Measurements from ENCODE around the gene CLCN6.

CLCN6 gene

DNA sequence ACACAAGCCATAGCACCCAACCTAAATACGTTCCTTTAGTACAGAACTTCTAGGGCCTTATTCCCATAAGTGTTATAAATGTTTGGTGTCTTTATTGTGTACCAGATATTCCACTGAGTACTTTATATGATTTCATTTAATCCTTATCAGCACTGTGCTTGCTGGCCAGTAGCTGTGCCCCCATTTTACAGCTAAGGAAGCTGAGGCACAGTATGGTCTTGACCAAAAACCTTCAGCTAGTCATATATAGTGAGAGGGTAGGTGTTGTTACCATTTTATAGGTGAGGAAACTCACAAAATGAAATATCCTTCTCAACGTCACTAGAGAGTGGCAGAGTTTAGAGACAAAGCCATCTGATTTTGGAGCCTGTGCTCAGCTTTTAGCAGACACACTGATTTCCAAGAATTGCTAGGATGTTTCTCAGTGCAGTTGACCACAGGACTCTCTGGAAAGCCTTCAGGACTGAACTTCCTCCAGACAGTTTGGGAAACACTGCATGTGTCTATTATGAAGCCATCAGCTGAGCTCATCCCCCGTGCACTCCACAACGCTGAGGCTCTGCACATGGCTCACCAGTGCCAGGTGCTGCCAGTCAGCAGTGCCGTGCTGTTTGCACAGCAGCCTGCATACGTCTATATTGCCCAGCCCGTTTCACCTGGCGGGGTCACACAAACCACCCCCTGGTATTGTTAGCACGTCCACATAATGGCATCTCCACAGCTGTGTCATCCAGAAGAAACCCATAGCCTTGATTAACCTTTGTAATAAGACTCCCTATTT lies 26.1 kb downstream of the CLCN6 start:
- no peak for DNase-seq

- no peak for DNase-seq
These were observed 27.5 kb downstream of the CLCN6 start for GRCh38 chr1:11833497-11833896.

DNA sequence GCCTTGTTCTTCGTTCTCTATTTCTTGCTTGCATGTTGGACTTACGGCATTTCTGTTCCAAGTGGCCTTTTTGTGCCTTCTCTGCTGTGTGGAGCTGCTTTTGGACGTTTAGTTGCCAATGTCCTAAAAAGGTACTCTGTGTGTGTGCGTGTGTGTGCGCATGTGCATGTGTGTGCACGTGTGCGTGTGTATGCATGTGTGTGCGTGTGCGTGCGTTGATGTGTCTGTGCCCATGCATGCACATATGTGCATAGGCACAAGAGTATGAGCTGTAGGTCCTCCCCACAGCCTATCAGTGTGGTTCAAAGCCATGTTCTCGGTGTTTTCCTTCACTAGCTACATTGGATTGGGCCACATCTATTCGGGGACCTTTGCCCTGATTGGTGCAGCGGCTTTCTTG lies 27.9 kb downstream of the CLCN6 start:
- no peak for DNase-seq

DNA sequence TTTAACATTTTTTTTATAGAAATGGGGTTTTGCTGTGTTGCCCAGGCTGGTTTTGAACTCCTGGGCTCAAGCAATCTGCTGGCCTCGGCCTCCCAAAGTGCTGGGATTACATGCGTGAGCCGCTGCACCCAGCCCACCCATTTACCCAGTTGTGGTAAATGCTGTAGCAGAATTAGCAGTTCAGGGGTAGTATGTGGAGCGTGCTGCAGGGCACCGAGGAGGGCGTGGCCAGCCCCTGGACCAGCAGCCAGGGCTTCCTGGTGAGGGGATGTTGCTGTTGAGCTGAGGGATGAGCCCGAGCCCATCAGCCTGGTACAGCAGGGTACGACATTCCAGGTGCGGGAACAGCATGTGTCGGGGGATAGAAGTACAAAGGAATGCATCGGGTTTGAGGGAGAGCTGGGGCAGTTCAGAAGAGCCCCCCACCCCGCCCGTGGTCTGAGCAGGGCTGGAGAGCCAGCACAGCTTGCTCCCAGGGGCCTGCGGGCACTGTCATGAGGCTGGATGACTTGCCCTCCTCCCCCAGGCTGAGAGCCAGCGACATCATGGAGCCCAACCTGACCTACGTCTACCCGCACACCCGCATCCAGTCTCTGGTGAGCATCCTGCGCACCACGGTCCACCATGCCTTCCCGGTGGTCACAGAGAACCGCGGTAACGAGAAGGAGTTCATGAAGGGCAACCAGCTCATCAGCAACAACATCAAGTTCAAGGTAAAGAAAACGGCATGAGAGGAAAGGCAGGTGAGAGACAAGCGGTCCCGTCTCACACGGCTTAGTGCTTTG lies 29.6 kb downstream of the CLCN6 start:
- DNase-seq, result no peak

- no peak for DNase-seq
These were observed 31.2 kb downstream of the CLCN6 start for GRCh38 chr1:11836955-11837766.

- DNase-seq, result no peak
These were observed 31.9 kb downstream of the CLCN6 start for GRCh38 chr1:11837767-11838348.

DNA sequence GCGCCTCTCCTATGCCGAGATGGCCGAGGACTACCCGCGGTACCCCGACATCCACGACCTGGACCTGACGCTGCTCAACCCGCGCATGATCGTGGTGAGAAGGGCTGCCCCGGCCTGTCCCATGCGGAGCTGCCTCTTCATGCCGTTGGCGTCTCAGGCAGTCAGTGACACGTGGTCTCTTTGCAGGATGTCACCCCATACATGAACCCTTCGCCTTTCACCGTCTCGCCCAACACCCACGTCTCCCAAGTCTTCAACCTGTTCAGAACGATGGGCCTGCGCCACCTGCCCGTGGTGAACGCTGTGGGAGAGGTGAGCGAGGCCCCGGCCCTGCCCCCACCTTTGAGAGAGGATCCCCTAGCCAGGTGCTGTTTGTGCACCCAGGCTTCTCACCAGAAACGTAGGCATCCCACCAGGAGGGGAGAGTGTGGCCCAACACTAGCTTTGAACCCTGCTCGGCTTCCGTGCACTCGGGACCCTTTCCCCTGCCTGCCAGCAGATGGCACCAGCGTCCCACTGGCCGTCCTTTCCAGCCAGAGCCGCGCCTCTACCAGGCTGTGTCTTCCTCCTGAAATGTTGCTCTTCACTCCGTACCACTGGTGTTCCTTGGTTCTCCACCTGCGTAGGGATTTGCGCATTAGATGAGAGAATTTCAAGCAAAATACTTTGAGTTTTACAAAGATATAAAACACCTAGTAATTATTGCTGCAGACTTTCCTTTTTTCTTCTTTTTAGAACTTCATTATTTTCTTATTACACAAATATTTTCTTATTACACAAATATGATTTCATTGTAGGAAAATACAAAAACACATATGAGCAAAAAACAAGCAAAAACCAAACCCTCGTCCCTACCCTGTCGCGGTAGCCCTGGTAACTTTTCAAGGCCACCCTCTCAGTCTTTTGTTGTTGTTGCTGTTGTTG lies 32.6 kb downstream of the CLCN6 start:
- DNase-seq, result peak; percentile 68

DNA sequence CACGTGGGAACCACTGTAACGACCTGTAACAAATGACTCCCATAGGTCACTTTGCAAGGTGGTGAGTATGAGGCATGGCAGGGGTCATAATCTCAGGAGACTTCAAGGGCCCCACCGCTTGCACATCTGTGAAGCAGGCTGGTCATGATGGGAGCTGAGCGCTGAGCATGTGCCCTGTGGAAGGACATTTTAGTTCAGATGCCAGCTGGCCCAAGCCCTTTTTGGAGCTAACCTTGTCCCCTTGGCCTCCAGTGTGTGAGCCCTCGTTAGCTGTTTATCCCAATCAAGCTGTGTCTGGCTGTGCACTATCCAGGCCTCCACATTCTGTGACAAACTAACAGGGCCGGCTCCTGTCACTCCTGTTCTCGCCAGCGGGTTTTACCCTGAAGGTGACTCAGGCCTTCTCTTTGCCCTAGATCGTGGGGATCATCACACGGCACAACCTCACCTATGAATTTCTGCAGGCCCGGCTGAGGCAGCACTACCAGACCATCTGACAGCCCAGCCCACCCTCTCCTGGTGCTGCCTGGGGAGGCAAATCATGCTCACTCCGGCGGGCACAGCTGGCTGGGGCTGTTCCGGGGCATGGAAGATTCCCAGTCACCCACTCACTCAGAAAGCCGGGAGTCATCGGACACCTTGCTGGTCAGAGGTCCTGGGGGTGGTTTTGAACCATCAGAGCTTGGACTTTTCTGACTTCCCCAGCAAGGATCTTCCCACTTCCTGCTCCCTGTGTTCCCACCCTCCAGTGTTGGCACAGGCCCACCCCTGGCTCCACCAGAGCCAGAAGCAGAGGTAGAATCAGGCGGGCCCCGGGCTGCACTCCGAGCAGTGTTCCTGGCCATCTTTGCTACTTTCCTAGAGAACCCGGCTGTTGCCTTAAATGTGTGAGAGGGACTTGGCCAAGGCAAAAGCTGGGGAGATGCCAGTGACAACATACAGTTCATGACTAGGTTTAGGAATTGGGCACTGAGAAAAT lies 34.0 kb downstream of the CLCN6 start:
- DNase-seq, result no peak

DNA sequence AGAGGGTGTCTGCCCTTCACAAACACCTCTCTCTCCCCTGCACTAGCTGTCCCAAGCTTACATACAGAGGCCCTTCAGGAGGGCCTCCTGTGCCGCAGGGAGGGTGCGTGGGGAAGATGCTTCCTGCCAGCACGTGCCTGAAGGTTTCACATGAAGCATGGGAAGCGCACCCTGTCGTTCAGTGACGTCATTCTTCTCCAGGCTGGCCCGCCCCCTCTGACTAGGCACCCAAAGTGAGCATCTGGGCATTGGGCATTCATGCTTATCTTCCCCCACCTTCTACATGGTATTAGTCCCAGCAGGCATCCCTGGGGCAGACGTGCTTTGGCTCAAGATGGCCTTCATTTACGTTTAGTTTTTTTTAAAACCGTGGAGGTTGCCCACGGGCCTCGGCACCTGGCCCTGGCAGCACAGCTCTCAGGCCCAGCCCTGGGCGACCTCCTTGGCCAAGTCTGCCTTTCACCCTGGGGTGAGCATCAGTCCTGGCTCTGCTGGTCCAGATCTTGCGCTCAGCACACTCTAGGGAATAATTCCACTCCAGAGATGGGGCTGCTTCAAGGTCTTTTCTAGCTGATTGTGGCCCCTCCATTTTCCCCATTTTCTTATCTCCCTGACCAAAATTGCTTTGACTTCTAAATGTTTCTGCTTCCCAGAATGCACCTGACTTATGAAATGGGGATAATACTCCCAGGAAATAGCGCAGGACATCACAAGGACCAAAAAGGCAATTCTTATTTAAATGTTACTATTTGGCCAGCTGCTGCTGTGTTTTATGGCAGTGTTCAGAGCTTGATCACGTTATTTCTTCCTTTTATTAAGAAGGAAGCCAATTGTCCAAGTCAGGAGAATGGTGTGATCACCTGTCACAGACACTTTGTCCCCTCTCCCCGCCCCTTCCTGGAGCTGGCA lies 35.5 kb downstream of the CLCN6 start:
- DNase-seq, result no peak

DNA sequence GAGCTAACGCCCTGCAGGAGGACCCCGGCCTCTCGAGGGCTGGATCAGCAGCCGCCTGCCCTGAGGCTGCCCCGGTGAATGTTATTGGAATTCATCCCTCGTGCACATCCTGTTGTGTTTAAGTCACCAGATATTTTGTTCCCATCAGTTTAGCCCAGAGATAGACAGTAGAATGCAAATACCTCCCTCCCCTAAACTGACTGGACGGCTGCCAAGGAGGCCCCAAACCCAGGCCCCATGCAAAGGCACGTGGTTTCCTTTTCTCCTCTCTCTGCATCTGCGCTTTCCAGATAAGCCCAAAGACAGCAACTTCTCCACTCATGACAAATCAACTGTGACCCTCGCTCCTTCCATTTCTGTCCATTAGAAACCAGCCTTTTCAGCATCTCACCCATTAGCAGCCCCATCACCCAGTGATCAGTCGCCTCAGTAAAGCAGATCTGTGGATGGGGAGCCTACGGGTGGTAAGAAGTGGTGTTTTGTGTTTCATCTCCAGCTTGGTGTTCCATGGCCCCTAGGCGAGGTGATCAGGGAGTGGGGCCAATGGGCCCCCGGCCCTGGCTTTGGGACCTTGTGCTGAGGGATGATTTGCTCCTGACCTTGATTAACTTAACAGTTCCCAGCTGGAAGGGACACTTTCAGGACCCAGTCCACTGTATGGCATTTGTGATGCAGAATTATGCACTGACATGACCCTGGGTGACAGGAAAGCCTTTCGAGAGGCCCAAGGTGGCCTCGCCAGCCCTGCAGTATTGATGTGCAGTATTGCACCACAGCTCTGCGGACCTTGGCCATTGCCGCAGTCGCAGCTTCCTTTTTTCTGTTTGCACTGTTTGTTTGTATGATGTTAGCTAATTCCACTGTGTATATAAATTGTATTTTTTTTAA lies 36.4 kb downstream of the CLCN6 start:
- DNase-seq, result no peak

DNA sequence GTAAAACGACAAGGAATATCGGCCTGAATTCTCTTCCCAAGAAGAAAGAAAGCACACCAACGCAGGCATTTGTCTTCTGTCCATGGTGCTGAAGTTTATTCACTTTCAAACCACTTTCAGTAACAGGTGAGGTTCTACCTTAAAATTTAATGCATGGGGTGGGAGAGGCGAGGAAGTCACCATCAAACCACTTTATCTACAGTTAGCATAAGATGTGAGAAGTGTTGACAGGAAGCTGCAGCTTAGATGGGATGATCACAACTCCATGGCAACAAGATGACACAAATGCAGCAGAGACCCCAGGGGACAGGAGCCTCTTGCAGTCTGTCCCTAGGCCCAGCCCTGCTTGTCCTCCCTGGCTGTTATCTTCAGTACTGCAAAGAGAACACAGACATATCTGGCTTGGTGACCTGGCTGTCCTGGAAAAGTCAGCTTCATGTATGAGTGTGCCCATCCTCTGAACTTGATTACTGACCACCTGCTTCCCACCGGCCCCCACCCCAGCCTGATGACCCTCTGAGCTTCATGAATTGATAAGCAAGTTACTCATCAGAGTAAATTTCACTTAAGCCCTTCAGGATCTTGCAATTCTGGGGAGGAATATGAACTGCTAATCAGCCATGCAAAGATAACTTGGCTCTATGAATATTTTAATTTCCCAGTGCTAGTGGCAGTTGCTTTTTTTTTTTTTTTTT lies 39.8 kb downstream of the CLCN6 start:
- DNase-seq, result no peak

DNA sequence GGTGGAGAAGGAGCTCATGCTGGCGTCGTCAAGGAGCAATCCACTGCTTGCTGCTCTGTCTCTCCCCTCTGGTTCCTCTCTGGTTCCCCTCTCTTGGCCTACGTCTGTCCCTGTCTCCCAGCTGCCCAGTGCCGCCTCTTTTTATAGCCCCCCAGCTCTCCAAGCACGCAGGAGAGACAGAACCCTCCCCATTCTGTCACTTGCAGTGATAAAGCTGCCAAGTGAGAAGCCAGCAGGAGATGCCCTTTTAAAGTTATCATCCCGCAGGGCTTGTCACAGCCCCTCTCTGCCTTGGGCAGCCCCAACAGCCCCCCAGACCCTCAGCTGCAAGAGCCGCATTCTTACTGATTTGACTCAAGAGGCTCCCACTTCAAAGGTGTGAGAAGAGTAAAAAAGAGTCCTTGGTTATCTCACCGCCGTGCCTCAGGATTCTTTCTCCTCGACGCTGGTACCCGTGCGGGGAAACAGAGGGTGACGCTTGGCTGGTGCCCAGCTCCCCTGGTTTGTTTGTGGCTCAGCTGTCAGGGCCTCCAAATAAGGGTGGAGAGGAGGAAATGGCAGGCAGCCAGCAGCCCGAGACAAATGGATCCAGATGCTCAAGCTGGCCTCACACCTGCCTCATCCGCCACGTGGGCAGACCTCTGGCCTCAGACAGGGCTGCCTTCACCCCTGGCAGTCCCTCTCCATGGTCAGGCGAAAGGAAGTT lies 41.8 kb downstream of the CLCN6 start, which contains the start of gene NPPA:
NPPA (minus strand) TSS at position 117 of the 706 bp plus-strand sequence; CDS start at position 18, 99 bp downstream.
- DNase-seq, result no peak

DNA sequence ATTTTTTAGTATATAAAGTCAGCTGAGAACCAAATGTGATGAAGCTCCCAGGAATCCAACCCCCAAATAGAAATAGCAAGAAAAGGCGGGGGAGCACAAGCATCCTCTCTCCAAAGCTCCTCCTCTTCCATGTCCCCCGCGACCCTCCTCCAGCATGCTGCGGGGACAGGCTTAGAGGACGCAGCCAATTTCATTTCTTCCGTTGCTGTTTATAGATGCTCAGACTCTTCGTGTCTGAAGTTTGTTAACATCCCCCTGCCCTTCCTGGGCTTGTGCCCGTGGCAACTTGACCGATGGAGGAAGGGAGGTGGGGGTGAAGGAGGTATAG lies 42.3 kb downstream of the CLCN6 start:
- DNase-seq, result no peak

GRCh38 chr1:11850156-11850555 lies 44.2 kb downstream of the CLCN6 start:
- no peak for DNase-seq

GRCh38 chr1:11851180-11851579 lies 45.2 kb downstream of the CLCN6 start:
- DNase-seq, result no peak

DNA sequence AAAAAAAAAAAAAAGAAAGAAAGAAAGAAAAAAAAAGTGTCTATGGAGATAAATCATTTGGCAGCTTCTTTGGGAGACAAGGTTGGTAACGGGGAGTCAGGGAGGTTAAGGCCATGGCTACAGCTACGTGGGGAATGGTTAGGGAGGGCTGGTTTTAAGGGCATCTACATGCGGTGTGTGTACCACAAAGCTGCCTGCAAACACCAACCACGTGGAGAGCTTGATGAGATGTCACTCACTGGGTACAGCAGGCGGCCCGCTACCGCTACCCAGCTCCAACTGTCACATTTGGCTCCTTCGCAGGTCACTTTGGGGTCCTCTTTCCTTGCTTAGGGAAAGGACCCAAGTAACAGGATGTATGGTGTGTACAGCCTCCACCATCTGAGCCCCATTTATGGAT lies 48.5 kb downstream of the CLCN6 start:
- no peak for DNase-seq

DNA sequence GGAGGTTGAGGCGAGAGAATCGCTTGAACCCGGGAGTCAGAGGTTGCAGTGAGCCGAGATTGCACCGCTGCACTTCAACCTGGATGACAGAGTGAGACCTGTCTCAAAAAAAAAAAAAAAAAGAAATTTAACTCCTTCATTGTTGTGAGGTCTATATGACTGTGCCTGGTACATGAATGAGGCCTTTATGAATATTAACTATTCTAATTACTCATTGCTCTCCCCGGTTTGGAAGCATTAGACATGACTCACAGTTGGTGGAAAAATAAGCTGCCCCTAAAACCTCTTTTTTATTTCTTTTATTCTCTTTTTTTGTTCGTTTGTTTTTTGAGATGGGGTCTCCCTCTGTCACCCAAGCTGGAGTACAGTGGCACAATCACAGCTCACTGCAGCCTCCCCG lies 49.4 kb downstream of the CLCN6 start:
- DNase-seq, result no peak
